HepG2 (cell line): ENCODE measurements around the gene SLC4A2. TPM values are rescaled to one million over a fixed set of nuclear protein-coding genes. Genes with fewer than 3 reads are reported as not detected.

Source experiments
- AGO1 ChIP-seq: fragments of 200-400 bp; formaldehyde crosslinking; IDR thresholded peaks from 2 replicates; pipeline ENCODE4 v1.6.1; 2017; ENCODE audit warnings: mild to moderate bottlenecking, low read depth, low read length, moderate library complexity; ENCODE audit not compliant: poor library complexity, severe bottlenecking
- ATF1 ChIP-seq: IDR thresholded peaks from 2 replicates; pipeline ENCODE4 v1.6.1; 2016; ENCODE audit warnings: mild to moderate bottlenecking, control low read depth
- CENPT ChIP-seq: sonication (generic); formaldehyde crosslinking; IDR thresholded peaks from 2 replicates; pipeline ENCODE4 v1.8.0; 2022; ENCODE audit warnings: low read depth, mild to moderate bottlenecking, moderate library complexity, missing genetic modification reagents
- ETV5 ChIP-seq: IDR thresholded peaks from 2 replicates; pipeline ENCODE4 v1.6.1; 2018; ENCODE audit warnings: missing biosample characterization, missing genetic modification reagents, inconsistent platforms, borderline replicate concordance
- FLYWCH1 ChIP-seq: sonication (generic); formaldehyde crosslinking; IDR thresholded peaks from 2 replicates; pipeline ENCODE4 v1.8.1; 2023; ENCODE audit warnings: mild to moderate bottlenecking, missing genetic modification reagents
- MAFG ChIP-seq: sonication (generic); formaldehyde crosslinking; IDR thresholded peaks from 2 replicates; pipeline ENCODE4 v1.5.1; 2020; ENCODE audit warnings: mild to moderate bottlenecking, missing genetic modification reagents
- MBD4 ChIP-seq: IDR thresholded peaks from 2 replicates; pipeline ENCODE4 v1.6.1; 2012; ENCODE audit warnings: low read length, inconsistent platforms, borderline replicate concordance
- PCBP1 ChIP-seq: fragments of 200-400 bp; formaldehyde crosslinking; IDR thresholded peaks from 2 replicates; pipeline ENCODE4 v1.6.1; 2017; ENCODE audit warnings: mild to moderate bottlenecking, low read depth, low read length, borderline replicate concordance
- PCBP2 ChIP-seq: fragments of 200-400 bp; formaldehyde crosslinking; optimal IDR thresholded peaks from 2 replicates; pipeline ENCODE3; 2018; ENCODE audit warnings: low read length, low read depth; ENCODE audit not compliant: poor library complexity, severe bottlenecking
- POLR2A ChIP-seq, 2 experiments: IDR thresholded peaks; 2 replicates each; pipeline ENCODE4 v1.6.1; 2011; ENCODE audit warnings: low read depth in 2 of 2, low read length in 2 of 2, mild to moderate bottlenecking in 1 of 2, moderate library complexity in 1 of 2; ENCODE audit not compliant: insufficient read depth in 1 of 2
- RXRB ChIP-seq: IDR thresholded peaks from 2 replicates; pipeline ENCODE4 v1.6.1; 2016; ENCODE audit warnings: borderline replicate concordance, missing genetic modification reagents, missing compliant biosample characterization
- TOPORS ChIP-seq: sonication (generic); formaldehyde crosslinking; IDR thresholded peaks from 2 replicates; pipeline ENCODE4 v1.8.0; 2023; ENCODE audit warnings: mild to moderate bottlenecking, missing genetic modification reagents
- YEATS2 ChIP-seq: sonication (generic); formaldehyde crosslinking; IDR thresholded peaks from 2 replicates; pipeline ENCODE4 v1.4.0; 2020; ENCODE audit warnings: missing genetic modification reagents, borderline replicate concordance
- ZKSCAN5 ChIP-seq: sonication (generic); formaldehyde crosslinking; IDR thresholded peaks from 2 replicates; pipeline ENCODE4 v1.5.1; 2020; ENCODE audit warnings: mild to moderate bottlenecking, missing genetic modification reagents
- ZNF138 ChIP-seq: sonication (generic); formaldehyde crosslinking; IDR thresholded peaks from 2 replicates; pipeline ENCODE4 v1.5.0; 2020; ENCODE audit warnings: mild to moderate bottlenecking, low read depth, missing genetic modification reagents
- ZNF232 ChIP-seq: sonication (generic); formaldehyde crosslinking; IDR thresholded peaks from 2 replicates; pipeline ENCODE4 v1.4.0; 2020; ENCODE audit warnings: missing genetic modification reagents, borderline replicate concordance
- ZNF709 ChIP-seq: sonication (generic); formaldehyde crosslinking; IDR thresholded peaks from 2 replicates; pipeline ENCODE4 v1.5.0; 2020; ENCODE audit warnings: mild to moderate bottlenecking, missing genetic modification reagents
- polyA plus RNA-seq, 8 experiments: library from polyadenylated mRNA; depleted of rRNA in 3 of 8; stranded (reverse) in 7 of 8; unstranded in 1 of 8; fragments of >200 nt; fragmentation: Illumina TruSeq in 4 of 8; extraction: Trizol in 4 of 8; gene quantifications; 2 replicates each; pipeline versions ENCODE4 v1.2.1 to v1.2.3, GENCODE V29; 2011 to 2016; ENCODE audit warnings: low read depth in 4 of 8, missing spikeins in 1 of 8, mixed read lengths in 1 of 8; ENCODE audit not compliant: insufficient read depth in 1 of 8
- total RNA-seq, 5 experiments: library from RNA; depleted of rRNA; stranded (reverse); fragments of >200 nt; fragmentation: Illumina TruSeq; extraction: Trizol; gene quantifications; 2 replicates each; pipeline ENCODE4 v1.2.3, GENCODE V29; 2016; ENCODE audit warnings: low read depth in 1 of 5
- TF ChIP-seq, protein P1 (sequence below): IDR thresholded peaks from 2 replicates; pipeline ENCODE4 v1.6.1; 2016; ENCODE audit warnings: low read depth, control low read depth
- TF ChIP-seq, protein P2 (sequence below): sonication (generic); formaldehyde crosslinking; IDR thresholded peaks from 2 replicates; pipeline ENCODE4 v1.4.0; 2020; ENCODE audit warnings: missing genetic modification reagents
- TF ChIP-seq, protein P3 (sequence below): fragments of 450-650 bp; IDR thresholded peaks from 2 replicates; pipeline ENCODE4 v1.6.1; 2016
- TF ChIP-seq, protein P4 (sequence below): sonication (generic); formaldehyde crosslinking; IDR thresholded peaks from 2 replicates; pipeline ENCODE4 v1.5.0; 2020; ENCODE audit warnings: missing genetic modification reagents, mild to moderate bottlenecking, borderline replicate concordance
- TF ChIP-seq, protein P5 (sequence below): sonication (generic); formaldehyde crosslinking; IDR thresholded peaks from 2 replicates; pipeline ENCODE4 v1.9.0; 2022; ENCODE audit warnings: low read depth, missing genetic modification reagents
- TF ChIP-seq, protein P6 (sequence below): sonication (generic); formaldehyde crosslinking; IDR thresholded peaks from 2 replicates; pipeline ENCODE4 v1.8.1; 2022; ENCODE audit warnings: mild to moderate bottlenecking, missing genetic modification reagents

The SLC4A2 gene
- total and polyA plus RNA-seq, 2 of the 13 experiments (the other 11 are each of a cell fraction or from before 2014, with no cell fraction given): 51.9 to 73.4 TPM

DNA sequence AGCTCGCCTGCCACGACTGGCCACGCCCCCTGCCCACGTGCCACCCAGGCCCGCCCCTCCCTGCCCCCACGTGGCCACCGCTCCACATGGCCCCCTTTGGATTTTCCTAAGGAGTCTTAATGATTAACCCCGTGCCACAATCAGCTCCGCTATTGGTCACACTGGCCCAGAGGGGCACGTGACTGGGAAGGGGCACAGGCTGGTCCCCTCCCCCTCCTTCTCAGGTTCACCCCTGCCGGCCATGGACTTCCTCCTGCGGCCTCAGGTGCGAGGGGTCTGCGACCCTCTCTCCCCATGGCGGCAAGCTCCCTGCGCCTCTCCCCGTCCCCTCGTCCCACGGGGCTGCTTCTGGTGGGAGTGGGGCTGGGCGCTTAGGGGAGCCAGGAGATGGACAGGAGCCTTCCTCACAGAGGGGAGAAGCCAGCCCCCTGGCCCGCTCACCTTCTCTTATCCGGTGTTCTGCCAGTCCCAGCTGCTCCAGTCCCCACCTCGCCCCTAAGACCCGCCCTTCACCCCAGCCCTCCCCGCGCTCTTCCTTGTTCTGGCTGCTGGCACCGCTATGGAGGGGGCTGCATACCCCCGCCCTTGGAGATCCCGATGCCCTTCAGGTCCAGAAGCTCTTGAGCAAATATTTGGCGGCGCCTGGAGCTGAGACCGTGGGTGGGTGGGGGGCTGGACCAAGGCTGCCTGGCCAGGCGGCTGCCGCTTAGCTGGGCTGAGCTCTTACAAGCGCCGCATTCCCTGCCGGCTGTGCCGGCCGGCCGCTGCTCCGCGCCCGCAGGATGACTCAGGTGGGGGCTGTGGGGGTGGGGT is 3.2 kb downstream of the SLC4A2 start (continued):
- TF ChIP-seq, protein P1, sequence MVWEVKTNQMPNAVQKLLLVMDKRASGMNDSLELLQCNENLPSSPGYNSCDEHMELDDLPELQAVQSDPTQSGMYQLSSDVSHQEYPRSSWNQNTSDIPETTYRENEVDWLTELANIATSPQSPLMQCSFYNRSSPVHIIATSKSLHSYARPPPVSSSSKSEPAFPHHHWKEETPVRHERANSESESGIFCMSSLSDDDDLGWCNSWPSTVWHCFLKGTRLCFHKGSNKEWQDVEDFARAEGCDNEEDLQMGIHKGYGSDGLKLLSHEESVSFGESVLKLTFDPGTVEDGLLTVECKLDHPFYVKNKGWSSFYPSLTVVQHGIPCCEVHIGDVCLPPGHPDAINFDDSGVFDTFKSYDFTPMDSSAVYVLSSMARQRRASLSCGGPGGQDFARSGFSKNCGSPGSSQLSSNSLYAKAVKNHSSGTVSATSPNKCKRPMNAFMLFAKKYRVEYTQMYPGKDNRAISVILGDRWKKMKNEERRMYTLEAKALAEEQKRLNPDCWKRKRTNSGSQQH (CRISPR knock-in tag): no peak; the same call in 1 of the 2 replicates
- TF ChIP-seq ATF1: no peak
- no peak for TF ChIP-seq FLYWCH1 (CRISPR knock-in tag)
- TF ChIP-seq ZNF138 (CRISPR knock-in tag): no peak
- TF ChIP-seq, protein P2, sequence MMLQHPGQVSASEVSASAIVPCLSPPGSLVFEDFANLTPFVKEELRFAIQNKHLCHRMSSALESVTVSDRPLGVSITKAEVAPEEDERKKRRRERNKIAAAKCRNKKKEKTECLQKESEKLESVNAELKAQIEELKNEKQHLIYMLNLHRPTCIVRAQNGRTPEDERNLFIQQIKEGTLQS (CRISPR knock-in tag): no peak
- peak; percentile 49; the same call in 1 of the 2 replicates for TF ChIP-seq ETV5
- peak in 1 of 2 experiments; percentile 81; a peak in 2 of 4 replicates for TF ChIP-seq POLR2A (IDR thresholded peaks at IDR 0.05; ENCODE audit: insufficient read depth in 1 of 2, low read depth in 2 of 2, low read length in 2 of 2)
- TF ChIP-seq, protein P3, sequence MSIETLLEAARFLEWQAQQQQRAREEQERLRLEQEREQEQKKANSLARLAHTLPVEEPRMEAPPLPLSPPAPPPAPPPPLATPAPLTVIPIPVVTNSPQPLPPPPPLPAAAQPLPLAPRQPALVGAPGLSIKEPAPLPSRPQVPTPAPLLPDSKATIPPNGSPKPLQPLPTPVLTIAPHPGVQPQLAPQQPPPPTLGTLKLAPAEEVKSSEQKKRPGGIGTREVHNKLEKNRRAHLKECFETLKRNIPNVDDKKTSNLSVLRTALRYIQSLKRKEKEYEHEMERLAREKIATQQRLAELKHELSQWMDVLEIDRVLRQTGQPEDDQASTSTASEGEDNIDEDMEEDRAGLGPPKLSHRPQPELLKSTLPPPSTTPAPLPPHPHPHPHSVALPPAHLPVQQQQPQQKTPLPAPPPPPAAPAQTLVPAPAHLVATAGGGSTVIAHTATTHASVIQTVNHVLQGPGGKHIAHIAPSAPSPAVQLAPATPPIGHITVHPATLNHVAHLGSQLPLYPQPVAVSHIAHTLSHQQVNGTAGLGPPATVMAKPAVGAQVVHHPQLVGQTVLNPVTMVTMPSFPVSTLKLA: peak; percentile 99
- 0 out of 2 replicates have a peak, but pooled peaks have one; percentile 28 for TF ChIP-seq YEATS2 (CRISPR knock-in tag)
- TF ChIP-seq ZNF232 (CRISPR knock-in tag): no peak; the same call in 1 of the 2 replicates
- TF ChIP-seq, protein P4, sequence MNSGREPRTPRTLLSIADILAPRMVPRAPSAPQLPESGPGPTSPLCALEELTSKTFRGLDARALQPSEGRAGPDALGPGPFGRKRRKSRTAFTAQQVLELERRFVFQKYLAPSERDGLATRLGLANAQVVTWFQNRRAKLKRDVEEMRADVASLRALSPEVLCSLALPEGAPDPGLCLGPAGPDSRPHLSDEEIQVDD: no peak
- no peak for TF ChIP-seq AGO1
- no peak for TF ChIP-seq CENPT (CRISPR knock-in tag)
- TF ChIP-seq PCBP1: no peak
- TF ChIP-seq ZKSCAN5: no peak
- TF ChIP-seq, protein P5, sequence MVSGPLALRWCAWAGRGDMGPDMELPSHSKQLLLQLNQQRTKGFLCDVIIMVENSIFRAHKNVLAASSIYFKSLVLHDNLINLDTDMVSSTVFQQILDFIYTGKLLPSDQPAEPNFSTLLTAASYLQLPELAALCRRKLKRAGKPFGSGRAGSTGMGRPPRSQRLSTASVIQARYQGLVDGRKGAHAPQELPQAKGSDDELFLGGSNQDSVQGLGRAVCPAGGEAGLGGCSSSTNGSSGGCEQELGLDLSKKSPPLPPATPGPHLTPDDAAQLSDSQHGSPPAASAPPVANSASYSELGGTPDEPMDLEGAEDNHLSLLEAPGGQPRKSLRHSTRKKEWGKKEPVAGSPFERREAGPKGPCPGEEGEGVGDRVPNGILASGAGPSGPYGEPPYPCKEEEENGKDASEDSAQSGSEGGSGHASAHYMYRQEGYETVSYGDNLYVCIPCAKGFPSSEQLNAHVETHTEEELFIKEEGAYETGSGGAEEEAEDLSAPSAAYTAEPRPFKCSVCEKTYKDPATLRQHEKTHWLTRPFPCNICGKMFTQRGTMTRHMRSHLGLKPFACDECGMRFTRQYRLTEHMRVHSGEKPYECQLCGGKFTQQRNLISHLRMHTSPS (CRISPR knock-in tag): peak; percentile 58; the same call in 1 of the 2 replicates
- no peak for TF ChIP-seq MBD4
- TF ChIP-seq, protein P6, sequence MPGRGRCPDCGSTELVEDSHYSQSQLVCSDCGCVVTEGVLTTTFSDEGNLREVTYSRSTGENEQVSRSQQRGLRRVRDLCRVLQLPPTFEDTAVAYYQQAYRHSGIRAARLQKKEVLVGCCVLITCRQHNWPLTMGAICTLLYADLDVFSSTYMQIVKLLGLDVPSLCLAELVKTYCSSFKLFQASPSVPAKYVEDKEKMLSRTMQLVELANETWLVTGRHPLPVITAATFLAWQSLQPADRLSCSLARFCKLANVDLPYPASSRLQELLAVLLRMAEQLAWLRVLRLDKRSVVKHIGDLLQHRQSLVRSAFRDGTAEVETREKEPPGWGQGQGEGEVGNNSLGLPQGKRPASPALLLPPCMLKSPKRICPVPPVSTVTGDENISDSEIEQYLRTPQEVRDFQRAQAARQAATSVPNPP: no peak
- no peak for TF ChIP-seq TOPORS
- TF ChIP-seq MAFG (CRISPR knock-in tag): no peak
- TF ChIP-seq ZNF709 (CRISPR knock-in tag): peak; percentile 78; the same call in 1 of the 2 replicates
- no peak for TF ChIP-seq RXRB (CRISPR knock-in tag)
- TF ChIP-seq PCBP2: no peak
